Measurements from ENCODE around the gene USE1.

USE1 gene

DNA sequence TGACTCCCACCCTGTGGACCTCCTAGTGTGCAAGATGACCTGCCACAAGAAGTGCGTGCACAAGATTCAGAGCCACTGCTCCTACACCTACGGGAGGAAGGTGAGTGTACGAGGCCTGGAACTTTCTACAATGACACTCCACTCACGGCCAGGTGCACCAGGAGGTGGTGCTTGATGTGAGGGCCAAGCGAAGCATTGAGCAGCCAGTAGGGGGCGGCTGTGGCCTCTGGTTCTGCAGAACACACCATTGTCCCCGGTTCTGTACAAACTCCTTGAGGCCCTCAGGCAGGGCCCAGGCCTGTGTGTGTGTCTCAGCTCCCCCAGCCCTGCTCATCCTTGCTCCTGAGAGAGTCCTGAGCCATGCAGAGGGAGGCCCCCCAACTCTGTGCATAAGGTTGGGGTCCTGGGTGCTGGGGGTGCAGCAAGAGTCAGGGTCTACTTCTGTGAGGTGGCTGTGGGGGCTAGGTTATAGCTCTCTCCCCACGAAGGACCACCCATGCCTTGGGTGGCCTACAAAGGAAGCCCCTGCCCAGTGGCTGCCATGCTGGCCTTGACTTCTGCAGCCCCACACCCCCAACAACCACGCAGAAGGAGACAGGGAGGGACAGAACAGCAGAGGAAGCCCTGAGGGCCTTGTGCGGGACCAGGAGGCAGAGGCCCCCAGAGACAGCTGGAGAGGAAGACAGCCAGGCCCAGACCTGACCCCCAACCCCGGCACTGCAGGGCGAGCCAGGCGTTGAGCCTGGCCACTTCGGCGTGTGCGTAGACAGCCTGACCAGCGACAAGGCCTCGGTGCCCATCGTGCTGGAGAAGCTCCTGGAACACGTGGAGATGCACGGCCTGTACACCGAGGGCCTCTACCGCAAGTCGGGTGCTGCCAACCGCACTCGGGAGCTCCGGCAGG is 9.7 kb upstream of the USE1 start:
- DNase-seq (ENCODE audit: low spot score): peak; percentile 66

DNA sequence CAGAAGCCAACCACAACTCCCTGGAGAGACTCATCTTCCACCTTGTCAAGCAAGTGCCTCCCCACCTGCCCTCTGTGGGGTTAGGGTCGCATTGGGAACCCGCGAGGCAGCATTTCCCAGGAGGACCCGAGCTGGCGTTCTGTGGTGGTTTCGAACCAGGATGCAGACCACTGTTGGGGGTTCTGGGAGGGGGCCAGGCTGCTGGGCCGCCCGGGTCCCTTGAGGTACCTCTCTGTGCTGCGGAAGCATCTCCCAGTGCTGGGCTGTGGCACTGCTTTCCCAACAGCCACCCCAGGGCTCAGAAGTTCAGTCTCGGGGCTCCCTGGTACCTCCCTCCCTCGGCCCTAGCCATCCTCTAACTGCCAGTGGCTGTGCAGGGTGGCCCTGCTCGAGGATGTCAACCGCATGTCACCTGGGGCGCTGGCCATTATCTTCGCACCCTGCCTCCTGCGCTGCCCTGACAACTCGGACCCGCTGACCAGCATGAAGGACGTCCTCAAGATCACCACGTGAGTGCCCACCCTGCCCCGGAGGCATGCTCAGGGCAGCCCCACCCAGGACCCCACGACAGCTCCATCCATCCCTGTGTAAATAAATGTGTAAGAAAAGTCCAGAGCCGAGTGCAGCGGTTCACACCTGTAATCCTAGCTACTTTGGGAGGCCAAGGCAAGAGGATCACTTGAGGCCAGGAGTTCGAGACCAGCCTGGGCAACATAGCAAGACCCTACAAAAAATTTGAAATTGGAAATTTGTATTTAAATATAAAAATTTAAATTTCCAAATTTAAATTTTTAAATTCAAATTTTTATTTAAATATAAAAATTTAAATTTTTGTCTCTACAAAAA is 8.2 kb upstream of the USE1 start:
- DNase-seq (ENCODE audit: low spot score): no peak

DNA sequence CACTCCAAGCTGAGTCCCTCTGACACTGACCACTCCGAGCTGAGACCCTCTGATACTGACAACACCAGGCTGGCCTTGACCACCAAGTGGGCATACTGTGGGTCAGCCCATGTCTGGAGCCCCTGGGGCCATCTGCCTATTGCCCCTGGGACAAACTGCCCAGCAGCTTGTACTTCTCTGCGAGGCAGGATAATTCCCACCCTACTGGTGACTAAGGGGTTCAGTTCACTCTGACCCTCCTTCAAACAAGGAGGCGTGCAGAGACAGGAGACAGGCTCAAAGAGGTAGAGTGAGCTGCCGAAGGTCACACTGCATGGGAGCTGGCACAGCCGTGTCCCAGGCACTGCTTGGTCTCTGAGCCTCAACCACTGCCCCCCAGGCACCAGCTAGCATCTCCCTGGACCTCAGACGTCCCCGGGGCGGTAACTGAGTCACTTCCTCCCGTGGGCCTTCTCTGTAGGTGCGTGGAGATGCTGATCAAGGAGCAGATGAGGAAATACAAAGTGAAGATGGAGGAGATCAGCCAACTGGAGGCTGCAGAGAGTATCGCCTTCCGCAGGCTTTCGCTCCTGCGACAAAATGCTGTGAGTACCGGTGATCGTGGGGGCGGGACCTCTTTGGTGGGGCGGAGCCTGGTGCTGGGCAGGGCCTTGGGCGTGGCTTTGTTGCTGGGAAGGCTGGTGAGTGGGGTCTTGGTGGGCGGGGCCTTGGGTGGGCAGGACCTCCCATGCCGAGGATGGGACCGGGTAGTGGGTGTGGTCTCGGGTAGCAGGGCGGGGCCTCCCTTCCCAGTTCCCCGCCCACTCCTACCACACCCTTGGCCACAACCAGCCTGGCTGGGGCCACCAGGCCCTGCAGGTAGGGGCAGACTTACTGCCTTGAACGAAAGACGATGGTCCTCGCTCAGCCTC is 5.8 kb upstream of the USE1 start:
- DNase-seq (ENCODE audit: low spot score): peak; percentile 66

DNA sequence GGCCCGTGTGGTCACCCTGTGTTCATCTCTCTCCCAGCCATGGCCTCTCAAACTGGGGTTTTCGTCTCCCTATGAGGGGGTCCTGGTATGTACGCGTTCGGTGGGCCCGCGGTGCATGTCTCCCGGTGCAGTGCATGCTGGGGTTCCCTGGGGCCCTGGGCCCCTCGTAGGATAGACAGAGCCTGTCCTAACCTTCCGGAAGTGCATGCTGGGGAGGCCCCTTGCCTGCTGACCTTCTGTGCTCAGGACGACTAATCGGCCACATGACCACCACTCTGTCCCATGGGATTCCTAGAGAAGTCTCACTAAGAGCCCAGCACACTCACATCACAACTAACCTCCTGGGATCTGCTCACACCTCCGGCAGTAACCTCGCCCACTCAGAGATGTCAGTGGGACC is 4.9 kb upstream of the USE1 start:
- DNase-seq (ENCODE audit: low spot score): no peak

DNA sequence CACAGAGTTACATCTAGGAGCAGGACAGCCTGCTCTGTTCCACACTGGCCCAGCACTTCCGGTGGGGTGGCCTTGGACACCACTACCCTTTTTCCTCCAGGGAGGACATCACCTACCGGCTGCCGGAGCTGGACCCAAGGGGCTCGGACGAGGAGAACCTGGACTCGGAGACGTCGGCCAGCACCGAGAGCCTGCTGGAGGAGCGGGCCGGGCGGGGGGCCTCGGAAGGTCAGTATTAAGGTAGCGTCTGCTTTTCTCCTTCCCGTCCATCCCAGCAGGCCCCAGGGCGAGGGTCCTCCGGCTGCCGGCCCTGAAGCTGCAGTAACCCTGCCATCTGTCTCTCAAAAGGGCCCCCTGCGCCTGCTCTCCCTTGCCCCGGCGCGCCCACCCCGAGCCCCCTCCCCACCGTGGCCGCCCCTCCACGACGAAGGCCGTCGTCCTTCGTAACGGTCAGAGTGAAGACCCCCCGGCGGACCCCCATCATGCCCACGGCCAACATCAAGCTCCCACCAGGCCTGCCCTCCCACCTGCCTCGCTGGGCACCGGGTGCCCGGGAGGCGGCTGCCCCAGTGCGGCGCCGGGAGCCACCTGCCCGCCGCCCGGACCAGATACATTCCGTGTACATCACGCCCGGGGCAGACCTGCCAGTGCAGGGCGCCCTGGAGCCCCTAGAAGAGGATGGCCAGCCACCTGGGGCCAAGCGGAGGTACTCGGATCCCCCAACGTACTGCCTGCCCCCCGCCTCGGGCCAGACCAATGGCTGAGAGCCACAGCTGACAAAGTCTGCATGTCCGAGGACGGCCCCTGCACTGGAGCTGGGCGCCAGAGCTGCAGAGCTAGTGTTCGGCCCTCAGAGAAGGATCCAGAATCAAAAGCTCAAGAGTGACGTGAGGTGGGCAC is 3.4 kb upstream of the USE1 start:
- DNase-seq (ENCODE audit: low spot score): no peak

DNA sequence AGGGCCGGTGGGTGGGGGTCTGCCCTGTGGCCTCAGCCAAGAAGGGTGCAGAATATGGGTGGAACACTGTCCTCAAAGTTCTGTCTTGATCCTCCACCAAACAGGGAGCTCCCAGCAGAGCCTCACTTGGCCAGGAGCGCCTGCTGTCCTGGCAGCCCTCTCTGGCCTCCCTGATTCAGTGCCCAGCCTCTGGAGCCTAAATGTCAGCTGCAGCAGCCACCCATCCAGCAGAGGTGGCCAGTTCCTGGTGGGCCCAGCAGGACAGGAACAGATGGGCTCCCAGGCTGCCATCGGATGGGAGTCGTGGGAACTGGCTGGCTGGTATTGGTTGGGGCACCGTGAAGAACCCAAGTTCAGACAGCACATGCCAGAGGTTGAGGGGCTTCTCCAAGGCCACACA is 1.8 kb upstream of the USE1 start:
- no peak for DNase-seq (ENCODE audit: low spot score)

DNA sequence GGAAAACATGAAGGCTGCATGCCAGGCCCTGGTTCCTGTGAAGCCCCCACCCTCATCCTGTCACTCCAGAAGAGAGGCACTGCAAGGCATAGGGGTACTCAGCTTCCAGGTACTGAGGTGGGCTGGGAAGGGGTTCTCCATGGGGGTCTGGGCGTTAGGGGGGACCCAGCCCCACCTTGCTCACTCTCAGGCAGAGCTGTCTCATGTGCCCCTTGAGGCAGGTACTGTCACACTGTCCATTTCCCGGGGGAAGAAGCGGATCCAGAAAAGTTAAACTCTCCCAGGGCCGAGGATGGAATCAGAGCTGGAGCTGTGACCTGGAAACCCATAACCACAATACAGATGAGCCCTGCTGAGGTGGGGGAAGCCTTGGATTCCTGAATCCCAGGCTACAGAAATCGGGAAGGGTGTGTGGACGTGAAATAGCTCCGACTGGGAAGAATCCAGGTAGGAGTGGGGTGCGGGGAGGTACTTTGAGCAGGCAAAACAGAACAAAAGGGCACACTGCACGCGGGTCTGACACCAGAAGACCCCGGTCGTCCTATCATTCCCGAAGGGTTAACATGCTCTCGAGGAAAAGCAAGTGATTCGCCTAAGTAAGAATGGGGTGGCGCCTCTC is 540 bp upstream of the USE1 start:
- no peak for DNase-seq (ENCODE audit: low spot score)

DNA sequence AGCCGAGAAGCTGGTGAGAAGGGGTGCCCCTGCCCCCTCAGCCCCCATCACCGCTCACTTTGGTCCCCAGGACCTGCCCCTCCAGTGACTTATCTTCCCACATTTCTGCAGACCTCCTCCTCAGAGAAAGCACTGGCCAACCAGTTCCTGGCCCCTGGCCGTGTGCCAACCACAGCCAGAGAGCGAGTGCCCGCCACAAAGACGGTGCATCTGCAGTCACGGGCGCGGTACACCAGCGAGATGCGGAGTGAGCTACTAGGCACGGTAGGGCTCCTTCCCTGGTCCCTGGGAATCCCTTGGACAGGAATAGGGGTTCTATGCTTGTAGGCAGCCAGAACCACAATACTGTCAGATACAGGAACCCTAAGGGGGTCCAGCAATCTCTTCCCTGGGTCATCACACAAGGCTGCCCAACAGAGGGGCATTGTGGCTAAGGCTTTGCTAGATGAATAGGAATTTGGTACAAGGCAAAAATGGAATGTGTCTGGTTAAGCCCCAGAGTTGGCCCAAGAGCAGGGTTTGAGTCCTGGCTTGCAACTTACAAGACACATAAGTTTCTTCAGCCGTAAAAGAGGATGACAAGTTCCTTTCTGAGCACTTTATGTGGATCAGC is 1.0 kb downstream of the USE1 start:
- no peak for DNase-seq (ENCODE audit: low spot score)

DNA sequence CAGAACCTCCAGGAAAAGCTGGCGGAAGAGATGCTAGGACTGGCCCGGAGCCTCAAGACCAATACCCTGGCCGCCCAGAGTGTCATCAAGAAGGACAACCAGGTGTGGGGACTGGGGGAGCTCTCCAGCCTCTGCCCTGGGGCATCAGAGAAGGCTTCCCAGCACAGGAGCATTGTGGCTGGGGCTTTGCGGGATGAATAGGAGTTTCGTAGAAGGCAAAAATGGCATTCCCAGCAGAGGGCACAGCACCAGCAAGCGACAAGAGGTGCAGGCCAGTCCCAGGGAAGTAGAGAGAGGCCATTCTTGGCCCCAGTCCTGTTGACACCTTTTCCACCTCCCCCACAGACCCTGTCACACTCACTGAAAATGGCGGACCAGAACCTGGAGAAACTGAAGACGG is 4.1 kb downstream of the USE1 start:
- DNase-seq (ENCODE audit: low spot score): no peak

DNA sequence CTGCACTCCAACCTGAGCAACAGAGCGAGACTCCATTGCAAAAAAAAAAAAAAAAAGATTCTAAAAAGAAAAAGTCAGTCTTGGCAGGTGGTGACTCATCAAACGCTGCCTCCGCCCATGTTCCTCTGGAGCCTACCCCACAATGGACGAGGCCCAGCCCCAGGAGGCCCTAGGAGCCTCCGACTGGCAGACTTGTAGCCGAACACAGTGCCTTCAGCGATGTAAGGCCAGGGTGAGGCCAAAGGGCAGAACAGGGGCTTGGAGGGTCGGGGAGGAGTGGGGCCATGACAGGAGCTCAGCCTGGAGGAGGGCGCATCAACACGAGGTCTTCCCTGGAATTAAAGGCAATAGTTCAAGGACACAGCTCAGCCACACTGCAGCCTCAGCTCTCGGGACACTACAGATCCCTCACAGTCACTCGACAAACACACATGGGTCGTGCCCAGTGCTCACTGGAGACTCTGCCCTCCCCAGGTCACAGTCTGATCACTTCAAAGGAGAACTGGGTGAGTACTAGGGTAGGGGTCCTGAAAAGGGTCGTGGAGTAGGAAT is 5.1 kb downstream of the USE1 start:
- DNase-seq (ENCODE audit: low spot score): peak; percentile 83

DNA sequence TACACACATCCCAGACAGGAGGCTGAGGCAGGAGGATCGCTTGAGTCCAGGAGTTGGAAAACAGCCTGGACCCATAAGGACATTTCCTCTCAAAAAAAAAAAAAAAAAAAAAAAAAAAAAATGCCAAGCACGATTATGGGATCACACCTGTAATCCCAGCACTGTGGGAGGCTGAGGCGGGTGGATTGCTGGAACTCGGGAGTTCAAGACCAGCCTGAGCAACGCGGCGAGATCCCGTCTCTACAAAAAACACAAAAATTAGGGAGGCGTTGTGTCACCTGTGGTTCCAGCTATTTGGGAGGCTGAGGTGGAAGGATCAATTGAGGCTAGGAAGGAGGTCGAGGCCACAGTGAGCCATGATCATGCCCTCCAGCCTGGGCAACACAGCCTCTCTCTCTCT is 9.9 kb downstream of the USE1 start:
- no peak for DNase-seq (ENCODE audit: low spot score)

DNA sequence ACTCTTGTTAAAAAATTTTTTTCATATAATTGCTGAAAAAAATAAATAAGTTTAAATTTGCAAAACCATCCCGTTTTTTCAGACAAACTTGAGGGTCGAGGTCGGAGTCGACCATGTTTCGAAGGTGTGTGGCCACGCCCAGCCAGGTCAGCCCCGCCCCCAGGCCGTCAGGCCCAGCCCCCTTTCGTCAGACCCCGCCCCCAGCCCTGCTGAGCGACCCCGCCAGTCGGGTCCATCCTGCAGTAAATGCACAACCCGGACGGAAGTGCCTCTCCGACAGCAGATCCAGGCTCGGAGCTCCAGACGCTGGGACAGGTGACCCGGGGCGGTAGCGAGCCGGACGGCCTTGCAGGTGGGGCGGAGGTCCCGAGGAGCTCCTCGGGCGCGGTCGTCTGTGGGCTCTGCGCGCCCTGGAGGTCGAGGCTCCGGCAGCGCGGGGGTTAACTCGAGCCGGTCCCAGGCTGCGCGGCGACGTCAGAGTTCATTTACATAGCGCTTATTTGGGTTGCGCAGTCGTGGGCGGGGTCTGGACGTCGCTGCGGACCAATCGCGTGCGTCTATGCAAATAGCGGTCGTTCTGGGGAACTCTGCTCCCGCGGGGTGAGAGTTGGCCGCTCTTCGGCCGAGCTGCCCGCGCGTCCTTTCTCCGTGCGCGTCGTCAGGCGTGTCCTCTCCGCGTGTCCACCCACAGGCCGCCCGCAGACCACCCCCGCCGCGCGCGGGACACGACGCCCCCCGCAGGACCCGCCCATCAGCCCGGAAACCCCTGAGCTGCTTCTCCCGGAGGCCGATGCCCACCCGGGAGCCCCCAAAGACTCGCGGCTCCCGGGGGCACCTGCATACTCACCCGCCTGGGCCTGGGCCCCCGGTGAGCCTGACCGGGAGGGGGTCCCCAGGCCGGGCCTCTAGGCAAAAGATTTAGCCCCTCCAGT is 11.1 kb downstream of the USE1 start, which contains the start of gene OCEL1:
Gene OCEL1 (plus strand): TSS at position 225 of the 932 bp plus-strand sequence. CDS start 22 bp downstream, at position 247.
- DNase-seq (ENCODE audit: low spot score): peak; percentile 97

DNA sequence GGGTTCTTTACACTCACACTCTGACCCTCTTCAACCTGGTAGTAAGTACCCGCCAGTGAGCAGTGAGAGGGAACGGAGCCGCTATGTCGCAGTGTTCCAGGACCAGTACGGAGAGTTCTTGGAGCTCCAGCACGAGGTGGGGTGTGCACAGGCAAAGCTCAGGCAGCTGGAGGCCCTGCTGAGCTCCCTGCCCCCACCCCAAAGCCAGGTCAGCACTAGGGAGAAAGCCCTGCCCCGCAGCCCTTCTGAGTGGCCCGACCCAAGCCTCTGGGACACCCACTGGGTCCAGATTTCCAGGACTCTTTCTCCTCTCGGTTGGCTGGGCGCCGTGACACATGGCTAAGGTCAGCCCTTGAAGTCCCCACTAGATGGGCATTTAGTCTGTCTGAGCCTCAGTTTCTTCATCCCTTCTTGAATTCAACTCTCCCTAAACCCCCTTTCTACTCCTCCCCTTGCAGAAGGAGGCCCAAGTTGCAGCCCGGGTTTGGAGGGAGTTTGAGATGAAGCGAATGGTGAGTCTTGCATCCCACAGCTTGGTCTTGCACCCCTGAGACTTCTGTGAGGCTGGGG is 12.7 kb downstream of the USE1 start:
- no peak for DNase-seq (ENCODE audit: low spot score)

DNA sequence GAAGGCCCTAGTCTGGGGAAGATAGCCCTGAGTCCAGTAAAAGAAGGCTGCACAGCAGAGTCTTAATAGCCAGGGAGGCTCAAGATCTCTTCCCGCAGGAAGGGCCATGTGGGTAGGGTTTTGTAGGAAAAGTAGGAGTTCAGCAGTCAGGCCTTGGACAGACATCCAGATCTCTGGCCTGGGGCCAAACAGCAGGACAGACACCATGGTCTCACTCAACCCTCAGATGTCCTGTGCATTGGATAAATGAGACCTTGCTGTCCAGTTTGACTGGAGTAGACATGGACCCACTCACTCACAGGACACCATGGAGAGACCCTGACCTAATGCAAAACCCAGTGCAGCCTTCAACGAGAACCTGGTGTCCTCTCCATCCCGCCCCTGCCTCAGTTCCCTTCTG is 14.7 kb downstream of the USE1 start:
- DNase-seq (ENCODE audit: low spot score): no peak

DNA sequence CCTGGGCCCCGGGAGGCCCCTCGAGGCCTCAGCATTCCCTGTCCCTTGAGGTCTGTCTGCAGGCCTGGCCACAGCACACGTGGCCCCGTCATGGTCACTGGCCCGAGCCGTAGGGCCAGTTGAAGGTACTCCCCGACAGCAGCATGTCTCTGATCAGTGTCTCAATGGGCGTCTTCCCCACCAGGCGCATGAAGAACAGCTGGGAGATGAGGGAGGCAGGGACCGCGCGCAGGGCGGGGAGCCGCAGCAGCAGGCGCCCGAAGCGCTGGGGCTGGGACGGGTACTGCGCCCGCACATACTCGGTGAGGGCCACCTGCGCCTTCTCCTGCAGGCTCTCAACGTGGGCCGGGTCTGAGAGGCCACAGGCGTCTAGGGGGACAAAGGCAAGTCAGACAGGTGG is 17.1 kb downstream of the USE1 start:
- no peak for DNase-seq (ENCODE audit: low spot score)

DNA sequence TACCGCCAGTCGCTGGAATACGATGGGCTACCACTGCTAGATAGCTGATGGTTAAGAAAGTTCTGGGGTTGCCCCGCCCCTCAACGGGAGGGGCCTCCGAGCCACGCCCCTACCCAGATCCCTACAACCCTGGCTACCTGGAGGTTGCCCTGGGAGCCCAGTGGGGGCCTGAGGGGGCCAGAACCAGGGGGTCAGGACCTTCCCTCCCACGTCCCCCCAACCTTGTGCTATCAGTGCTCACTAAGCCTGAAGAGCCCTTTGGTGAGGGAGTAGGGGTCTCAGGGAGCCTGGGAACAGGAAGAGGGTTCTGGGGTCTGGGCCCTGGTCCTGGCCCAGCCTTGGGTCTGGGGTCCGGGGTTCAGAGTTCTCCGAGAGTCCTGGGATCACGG is 19.7 kb downstream of the USE1 start:
- DNase-seq (ENCODE audit: low spot score): peak; percentile 80

DNA sequence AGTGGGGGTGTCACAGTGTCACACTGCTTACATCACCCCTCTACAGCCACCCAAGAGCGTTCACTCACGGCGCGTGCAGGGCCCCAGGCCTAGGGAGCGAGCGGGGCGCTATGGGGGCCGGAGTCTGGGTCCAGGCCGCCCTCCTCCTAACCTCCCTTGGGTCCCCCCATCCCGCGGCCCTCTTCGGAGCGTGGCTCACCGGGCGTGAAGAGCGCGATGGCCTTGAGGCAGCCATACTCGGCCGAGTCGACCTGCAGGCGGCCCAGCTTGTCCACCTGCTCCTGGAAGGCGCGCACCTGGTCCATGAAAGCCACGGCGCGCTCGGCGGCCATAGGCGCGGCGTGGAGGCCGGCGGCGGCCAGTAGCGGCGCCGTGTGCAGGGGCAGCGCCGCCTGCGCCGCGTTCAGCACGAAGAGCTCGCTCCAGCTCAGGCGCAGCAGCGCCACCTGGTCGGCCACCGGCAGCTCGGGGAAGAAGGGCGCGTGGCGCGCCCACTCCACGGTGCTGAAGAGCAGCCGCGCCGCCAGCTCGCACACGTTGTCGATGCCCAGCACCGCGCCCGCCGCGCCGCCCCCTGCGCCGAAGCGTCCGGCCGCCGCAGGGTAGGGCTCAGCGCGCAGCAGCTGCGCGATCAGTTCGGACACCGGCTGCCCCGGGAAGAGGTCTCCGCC is 20.3 kb downstream of the USE1 start:
- DNase-seq (ENCODE audit: low spot score): peak; percentile 69

Measured in GM03348 (cell line).